Fibroblast of skin of scalp (primary cell): Measurements from ENCODE around the gene KCNK7.
A peak's percentile ranks its signal among the peaks of the same experiment; 100 is the strongest.

ENCODE experiments used
- DNase-seq: peaks from one replicate; pipeline ENCODE4 v3.0.0-alpha.2; 2013

Gene KCNK7

DNA sequence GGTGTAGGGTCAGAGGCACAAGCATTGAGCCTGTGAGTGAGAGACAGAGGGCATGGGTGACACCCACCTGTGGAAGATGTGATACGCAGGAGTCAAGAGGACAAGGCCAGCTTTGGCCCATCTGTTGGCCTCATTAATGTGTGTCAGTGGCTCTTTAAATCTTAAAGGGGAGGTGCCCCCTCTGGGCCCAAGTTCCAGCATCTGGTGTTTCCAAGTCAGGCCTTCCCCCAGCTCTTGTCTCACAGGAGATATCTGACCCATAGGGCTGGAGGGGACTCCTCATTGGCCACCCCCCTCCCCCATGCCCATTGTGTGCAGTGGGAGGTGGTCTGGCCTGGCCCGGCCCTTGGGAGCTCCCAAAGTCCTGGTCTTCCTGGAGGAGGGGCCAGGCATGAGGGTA is 8.9 kb downstream of the KCNK7 start:
- peak; percentile 49 for DNase-seq

DNA sequence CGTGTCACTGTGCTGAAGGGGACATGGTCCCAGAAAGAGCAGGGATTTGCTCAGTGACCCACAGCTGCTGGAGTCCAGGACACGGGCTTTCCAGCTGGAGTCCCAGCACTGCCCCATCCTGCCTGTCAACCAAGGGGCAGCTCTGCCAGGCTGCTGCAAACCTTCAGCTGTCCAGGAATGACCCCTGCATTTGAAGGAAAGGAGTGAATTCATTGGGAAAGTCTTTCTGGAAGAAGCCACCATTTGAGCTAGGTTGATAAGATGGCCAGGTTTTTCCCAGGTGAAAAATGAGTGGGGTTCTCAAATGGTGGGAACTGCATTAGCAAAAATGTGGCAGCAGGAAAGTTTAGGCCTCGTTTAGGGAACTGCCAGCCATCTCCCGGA is 9.4 kb downstream of the KCNK7 start:
- DNase-seq: no peak

DNA sequence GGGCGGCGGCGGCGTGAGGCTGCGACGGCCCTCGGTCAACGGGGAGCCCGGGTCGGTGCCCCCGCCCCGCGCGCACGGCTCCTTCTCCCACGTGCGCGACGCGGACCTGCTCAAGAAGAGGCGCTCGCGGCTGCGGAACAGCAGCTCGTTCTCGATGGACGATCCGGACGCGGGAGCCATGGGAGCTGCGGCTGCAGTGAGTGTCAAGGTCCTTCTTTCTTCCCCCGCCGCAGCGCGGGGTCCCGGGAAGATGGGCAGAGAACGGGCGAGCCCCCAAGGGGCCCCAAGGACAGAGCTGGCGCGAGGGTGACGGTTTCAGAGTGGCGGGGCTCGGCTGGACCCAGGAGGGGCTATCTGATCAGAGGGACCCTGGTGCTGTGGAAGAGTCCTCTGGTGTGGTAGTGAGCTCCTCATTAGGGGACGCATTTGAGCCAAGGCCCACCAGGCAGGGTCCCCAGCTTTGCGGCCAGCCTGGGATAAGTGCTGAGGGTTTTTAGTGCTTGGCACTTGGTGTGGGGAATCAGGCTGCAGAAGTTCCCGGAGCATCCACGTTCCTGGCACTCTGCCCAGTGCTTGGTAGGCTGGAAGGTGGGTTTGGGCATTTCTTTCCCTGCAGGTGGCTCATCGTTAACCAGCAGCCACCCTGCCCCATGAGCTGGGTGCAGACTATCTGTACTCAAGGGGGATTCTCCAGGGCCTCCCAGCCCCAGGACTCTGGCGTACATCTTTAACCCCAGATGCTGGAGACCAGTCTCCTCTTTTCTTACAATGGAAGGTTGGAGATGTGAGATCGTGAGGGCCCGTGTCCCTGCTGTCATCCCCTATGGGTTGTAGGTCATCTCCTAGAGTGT is 10.0 kb downstream of the KCNK7 start:
- no peak for DNase-seq

DNA sequence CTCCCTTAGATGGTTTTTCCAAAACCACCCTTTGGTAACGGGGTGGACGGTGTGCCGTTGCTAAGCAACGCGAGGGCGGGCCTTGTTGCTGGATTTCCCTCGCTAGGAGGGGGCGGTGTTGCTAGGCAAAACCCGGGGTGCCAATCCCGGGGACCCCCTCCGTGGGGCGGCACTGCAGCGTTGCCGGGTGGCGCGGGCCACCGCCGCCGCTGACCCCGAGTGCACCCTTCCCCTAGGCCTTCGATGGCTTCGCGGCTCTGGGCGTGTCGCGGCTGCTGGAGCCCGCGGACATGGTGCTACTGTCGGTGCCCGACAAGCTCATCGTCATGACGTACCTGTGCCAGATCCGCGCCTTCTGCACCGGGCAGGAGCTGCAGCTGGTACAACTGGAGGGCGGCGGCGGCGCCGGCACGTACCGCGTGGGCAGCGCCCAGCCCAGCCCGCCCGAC is 10.9 kb downstream of the KCNK7 start:
- DNase-seq: no peak

DNA sequence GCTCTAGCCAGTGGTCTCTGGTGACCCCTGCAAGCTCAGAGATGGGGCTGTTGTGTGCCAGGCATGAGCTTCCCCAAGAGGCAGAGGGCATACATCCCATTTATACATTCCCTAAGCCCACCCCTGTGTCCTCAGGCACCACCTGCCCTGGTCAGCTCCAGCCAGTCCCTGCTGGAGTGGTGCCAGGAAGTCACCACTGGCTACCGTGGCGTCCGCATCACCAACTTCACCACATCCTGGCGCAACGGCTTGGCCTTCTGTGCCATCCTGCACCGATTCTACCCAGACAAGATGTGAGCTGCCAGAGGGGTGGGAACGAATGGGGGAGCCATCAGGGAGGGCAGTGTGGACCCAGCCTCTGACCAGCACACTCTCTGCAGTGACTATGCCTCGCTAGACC is 11.5 kb downstream of the KCNK7 start:
- DNase-seq: no peak

DNA sequence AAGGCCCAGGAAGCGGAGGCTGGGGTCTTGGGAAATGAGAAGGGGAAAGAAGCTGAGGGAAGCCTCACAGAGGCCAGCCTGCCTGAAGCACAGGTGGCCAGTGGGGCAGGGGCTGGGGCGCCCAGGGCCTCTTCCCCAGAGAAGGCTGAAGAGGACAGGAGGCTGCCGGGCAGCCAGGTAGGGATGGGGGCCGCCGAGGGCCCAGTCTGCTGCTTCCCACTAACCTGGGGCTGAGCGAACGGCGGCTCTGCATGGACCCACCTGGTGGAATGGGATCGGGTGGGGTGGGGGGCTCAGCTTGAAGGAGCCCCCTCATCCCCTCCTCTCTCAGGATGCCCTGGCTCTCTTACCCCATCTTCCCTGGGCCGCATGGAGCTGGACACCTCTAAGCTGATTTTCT is 12.0 kb downstream of the KCNK7 start:
- no peak for DNase-seq

DNA sequence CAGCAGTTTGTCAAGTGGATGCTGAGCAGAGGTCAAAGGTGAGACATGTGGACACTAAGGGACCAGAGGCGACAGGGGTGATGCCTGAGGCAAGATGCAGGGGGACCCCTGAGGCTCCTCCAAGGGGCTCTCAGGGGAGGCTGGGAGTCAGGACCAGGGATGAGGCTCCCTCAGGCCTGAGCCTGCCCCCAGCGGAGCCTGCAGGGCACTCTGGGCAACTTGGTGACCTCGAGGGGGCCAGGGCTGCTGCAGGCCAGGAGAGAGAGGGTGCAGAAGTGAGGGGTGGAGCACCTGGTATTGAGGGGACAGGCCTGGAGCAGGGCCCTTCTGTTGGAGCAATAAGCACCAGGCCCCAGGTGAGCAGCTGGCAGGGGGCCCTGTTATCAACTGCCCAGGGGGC is 13.7 kb downstream of the KCNK7 start:
- DNase-seq: no peak

DNA sequence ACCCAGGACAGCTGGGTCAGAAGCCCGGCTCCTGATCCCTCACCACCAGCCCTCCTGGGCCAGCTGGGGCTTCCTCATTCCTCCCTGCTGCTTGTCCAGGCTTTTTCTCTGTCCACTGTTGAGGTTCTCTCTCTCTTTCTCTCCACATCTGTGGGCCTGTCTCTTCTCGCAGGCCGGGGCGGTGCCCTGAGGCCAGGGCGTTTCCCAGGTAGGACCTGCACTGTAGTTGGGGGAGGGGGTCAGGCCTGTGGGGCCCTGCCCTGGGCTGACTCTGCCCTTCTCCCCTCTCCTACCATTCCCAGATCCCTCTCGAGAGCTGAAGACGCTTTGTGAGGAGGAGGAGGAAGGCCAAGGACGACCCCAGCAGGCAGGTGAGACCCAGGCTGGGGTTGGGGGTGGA is 14.8 kb downstream of the KCNK7 start:
- DNase-seq: no peak

DNA sequence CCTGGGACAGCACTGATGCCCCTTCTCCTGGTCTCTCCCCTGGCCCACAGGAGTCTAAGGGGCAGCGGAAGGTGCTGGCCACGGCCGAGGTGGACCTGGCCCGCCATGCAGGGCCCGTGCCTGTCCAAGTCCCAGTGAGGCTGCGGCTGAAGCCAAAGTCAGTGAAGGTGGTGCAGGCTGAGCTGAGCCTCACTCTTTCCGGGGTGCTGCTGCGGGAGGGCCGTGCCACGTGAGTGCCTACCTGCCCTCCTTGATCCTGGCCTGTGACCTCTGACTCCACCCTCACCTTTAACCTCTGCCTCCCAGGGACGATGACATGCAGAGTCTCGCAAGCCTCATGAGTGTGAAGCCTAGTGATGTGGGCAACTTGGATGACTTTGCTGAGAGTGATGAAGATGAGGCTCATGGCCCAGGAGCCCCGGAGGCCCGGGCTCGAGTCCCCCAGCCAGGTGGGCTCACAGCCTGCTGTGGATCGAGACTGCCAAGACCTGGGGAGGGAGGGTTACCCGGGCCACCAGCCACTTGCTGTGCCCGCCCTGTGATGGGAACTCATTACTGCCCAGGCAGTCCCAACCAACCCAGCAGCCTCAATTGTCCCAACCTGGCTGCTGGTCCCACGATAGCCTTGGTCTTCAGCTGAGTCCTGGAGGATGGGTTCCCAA is 15.4 kb downstream of the KCNK7 start:
- DNase-seq: no peak

DNA sequence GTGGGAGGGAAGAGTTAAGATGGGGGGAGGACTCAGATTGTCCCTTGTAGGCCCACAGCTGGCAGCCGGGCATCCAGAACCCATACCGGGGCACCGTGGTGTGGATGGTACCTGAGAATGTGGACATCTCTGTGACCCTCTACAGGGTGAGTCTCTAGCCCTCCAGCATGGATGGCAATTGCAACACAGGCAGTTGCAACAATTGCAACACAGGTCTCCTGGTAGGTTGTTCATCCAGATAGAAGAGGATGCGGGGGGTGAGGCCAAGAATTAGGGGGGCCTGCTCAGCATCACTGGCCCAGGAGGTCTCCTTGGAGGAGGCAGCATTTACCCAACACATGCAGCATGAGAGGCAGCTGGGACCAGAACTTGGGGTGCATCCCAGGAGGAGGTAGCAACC is 16.3 kb downstream of the KCNK7 start:
- no peak for DNase-seq

DNA sequence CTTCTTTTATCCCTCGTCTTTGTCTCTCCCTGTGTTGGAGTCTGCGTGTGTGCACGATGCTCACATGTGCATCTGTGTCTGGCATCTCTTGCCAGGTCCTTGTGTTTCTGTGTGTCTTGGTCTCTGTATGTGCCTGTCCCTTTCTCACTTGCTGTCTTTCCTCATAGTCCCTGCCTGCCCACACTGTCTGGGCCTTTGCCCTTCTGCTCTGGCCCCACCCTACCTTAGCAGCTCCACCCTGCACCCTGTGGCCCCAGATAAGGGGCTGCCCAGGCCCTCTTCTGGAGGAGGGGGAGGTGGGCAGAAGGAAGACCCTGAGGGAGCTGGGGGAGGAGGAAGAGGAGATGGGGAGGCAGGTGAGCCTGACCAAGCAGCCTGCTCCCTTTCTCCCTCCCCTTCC is 16.9 kb downstream of the KCNK7 start:
- DNase-seq: no peak

DNA sequence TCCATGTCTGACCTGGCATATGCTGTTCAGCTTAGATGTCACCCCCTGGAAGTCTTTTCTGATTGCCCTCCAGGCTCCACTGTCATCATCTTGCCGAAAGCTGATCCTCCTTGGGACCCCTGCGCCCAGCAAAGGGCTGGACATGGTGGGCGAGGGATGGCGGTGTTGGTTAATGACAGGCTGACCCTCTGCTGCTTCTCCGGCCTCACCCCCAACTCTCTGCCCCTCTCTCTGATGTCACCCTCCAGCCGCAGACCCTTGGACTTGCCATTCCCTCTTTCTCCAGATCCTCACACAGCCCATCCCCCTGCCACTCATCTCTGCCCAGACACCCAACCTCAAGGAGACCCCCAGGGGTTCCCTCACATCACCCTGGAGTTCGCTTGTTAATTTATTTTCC is 17.5 kb downstream of the KCNK7 start:
- no peak for DNase-seq

DNA sequence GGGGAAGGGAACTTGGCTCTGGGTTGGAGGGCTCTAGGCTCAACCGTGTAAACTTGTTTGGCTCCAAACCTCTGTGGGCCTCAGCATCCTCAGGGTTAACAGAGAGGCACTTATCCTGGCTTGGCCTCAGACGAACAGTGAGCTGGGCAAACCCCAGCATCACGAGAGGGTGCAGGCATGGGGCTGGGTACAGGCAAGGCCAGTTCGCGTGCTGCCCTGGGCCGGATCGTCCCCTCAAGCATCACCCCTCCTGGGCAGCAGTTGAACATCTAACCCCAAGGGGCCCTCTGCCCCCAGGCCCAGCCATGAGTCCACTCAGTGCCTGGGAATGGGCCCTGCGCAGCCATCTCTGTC is 17.9 kb downstream of the KCNK7 start:
- no peak for DNase-seq

DNA sequence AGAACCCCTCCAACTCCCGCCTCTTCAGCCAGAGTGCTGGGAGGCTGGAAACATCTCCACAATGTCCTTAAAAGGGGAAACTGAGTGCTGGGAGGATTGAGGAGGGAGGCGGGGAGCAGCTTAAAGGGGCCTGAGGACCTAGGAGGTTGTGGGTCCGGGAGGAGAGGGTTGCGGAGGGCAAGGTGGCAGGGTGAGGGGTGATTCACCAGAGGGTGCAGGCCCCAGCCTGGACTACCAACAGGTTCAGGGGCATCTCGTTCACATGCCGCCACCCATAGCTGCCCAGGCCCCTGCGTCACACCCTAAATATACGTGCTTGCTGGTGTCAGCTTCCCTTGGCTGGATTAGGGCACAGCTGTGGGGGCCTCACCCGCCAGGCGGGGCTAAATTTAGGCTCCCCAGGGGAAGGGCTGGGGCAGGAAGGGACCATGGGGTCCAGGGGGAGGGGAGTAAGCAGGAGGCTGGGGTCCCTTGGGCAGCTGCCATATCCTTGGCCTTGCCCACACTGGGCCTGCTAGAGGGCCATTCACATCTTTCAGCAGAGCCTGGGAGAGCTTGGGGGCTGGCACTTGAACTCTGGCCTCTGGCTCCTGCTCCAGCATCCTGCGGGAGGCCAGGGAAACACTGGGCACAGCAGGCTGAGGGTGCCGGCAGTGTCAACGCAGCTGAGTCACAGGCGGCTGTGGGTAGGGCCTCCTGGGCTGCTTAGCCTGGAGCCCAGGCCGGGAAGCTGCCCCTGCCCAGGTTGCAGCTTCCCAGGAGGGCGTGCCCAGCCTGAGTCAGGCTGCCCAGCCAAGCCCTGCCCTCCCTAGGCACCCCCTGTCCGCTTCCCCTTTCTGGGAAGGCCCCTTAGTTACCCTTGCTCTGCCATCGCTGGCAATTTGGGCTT is 18.5 kb downstream of the KCNK7 start:
- DNase-seq: peak; percentile 67

DNA sequence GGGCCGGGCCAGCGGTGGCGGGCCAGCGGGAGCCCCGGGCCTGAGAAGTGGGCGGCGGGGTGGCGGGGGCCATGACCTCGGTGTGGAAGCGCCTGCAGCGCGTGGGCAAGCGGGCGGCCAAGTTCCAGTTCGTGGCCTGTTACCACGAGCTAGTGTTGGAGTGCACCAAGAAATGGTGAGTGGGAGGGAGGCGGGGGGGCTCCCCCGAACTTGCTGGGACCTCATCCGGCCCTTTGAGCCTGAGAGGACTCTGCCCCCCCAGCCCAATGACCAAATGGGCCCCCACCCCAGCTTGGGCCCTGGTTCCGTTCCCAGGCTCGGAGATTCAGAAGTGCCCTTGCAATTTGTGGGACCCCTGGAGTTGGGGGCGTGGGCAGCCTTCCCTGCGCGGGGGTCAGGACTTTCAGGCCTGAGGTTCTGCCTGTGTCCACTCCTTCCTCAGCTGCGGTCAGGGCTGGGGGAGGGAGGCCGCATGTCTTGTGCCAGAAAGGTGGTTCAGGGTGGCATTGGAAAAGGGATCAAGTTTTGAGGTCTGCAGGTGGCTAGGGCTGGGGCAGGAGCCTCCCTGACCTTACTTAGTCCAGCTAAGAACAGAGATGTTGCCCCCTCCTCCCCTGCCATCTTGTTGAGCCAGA is 19.3 kb downstream of the KCNK7 start:
- no peak for DNase-seq

DNA sequence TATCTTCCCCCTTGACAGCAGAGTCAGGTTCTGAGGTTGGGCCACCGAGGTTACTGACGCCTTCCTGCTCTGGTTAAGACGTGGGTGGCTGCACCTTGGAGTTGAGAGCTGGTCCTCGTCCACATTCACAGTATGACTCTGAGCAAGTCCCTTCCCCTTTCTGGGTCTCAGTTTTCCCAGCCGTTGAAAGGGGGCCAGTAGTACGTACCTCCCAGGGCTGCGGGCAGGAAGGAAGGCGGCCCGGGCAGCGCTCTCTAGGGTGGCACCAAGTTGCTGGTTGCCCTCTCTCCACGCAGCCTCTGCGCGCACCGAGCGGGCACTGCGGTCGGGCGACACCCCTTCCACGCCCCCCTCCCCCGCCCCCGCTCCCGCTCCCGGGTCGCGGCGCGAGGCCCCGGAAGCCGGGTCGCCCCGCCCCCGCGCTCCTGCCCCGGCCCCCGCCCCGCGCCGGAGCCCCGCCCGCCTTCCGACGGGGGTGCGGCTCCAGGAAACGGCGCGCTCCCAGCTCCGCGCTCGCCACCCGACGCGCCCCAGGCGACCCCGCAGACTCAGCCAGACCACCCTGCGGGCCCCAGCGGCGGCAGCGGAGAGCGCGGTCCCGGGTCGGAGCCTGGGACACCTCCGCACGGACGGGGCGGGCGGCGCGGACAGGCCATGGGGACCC is 19.9 kb downstream of the KCNK7 start, which contains the start of gene EHBP1L1:
TSS of gene EHBP1L1 (plus strand) at position 486 of the 664 bp plus-strand sequence. CDS start 250 bp downstream, outside the sequence.
- DNase-seq: peak; percentile 51

DNA sequence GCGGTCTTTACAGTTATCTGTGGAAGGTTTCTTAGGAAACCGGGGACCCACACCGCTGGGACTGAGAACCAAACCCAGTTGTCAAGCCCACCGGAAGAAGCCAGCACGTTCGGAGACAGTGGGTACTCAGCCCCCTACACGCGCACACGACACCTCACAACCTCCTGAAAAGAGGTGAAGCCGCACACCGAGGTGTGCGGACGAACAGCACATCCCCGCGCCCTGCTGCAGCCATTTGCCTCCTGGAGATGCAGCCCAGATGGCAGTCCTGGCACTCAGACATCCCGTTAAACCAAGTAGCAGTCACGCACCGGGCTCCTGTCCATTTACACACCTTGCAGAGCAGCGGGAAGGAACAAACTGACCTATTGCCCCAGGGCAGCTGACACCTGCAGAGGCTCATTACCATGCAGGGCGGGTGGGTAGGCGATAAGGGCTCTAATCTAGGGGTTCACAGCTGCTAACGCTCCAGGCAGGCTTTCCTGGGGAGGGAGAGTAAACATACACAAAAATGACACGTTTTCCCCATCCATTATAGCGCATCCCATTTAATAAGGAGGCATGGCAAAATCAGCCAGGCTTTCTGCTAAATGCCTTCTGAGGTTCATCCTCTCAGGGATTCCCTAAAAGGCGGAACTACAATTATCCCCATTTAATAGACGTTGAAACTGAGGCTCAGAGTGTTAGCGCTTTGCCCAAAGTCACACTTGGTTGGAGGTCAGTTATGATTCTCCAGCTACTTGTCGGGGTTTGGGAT is 20.6 kb downstream of the KCNK7 start:
- DNase-seq: no peak

DNA sequence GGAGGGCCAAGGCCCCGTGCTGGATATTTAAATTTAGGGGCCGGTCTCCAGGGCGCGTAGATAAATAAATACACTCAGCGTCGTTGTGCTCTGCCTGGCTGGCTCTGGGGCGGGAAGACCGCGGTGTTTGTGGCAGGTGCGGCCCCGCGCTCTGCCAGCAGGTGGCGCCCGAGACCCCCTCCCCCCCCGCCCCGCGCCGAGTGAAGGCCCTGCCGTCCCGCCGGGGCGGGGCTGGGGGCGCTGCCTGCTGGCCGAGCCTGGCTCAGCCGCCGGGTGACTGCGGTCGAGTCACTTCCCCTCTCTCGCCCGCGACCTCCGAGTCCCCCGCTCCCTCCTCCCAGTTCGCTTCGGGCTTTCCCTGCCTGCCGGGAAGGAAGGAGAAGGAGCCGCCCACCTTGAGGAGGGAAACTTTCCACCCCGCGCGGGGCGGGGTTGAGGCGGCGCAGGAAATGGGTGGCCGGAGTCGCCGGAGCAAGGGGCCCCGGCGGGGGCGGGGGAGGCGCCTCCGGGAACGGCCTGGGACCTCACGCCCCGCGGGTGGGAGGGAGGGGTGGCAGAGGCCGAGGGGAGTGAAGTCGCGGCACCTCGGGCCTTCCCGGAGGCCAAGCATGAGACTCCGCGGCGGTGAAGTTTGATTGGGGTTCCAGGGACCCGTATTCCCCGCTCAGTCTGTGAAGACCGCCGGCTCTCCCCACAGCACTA is 21.3 kb downstream of the KCNK7 start:
- peak; percentile 95 for DNase-seq

DNA sequence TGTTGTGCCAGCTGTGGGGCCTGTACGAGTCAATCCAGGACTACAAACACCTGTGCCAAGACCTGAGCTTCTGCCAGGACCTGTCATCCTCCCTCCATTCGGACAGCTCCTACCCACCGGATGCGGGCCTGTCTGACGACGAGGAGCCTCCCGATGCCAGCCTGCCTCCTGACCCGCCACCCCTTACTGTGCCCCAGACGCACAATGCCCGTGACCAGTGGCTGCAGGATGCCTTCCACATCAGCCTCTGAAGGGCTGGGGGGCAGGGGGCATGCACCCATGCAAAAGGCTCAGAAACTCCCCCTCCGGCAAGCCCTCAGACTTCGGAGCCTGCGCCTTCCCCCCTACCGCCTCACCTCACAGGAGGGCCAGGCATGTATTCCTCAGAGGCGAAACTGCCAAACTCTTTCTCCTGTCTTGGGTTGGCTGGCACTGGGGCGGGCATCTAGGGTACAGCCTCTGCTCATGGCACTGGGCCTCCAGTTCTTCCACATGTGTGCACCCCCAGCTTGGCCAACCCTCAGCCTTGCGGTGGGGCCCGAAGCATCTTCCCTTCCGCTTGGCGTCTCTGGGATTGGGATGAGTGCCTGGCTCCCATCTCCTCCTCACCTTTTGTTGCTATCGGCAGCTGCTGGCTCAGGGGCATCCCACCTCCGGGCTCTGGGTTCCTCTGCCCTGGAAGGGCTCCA is 22.1 kb downstream of the KCNK7 start:
- no peak for DNase-seq
